Measurements from ENCODE around the gene LRRC51. TPM values are rescaled to one million over a fixed set of nuclear protein-coding genes. Genes with fewer than 3 reads are reported as not detected.

The LRRC51 gene
- total RNA-seq, 1 donor from 2014 or later, result 12.9 TPM

- no peaks in the 10 kb centered on the region for H3K9me3 ChIP-seq
These were observed 13.8 kb upstream of the LRRC51 start for GRCh38 chr11:72066855-72067254.

GRCh38 chr11:72067266-72067665 lies 13.4 kb upstream of the LRRC51 start:
- intact Hi-C loops (cut with DNase I), result no loop called here
- TF ChIP-seq, protein P1, sequence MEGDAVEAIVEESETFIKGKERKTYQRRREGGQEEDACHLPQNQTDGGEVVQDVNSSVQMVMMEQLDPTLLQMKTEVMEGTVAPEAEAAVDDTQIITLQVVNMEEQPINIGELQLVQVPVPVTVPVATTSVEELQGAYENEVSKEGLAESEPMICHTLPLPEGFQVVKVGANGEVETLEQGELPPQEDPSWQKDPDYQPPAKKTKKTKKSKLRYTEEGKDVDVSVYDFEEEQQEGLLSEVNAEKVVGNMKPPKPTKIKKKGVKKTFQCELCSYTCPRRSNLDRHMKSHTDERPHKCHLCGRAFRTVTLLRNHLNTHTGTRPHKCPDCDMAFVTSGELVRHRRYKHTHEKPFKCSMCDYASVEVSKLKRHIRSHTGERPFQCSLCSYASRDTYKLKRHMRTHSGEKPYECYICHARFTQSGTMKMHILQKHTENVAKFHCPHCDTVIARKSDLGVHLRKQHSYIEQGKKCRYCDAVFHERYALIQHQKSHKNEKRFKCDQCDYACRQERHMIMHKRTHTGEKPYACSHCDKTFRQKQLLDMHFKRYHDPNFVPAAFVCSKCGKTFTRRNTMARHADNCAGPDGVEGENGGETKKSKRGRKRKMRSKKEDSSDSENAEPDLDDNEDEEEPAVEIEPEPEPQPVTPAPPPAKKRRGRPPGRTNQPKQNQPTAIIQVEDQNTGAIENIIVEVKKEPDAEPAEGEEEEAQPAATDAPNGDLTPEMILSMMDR (IDR thresholded peaks at IDR 0.05), result no peak
- Histone ChIP-seq H3K9me3 (no peaks in the 10 kb centered on the region), H3K36me3 (no peaks in the 10 kb centered on the region), H3K27ac (peak overlapping the region; percentile 3 to 87), H3K4me1 (peaks cover 4 to 28% of the 10 kb centered on the region in 2 donors), H3K4me3 (no peak overlapping the region), H3K27me3 (no peaks in the 10 kb centered on the region)
- DNase-seq (ENCODE audit: low spot score in 2 of 2), result no peak

More at GRCh38 chr11:72066855-72067254, 13.8 kb upstream of the LRRC51 start:
- intact Hi-C loops (cut with DNase I), result no loop called here
- peak in 1 of 2 donors; percentile 8 for DNase-seq (ENCODE audit: low spot score in 2 of 2)
- no peaks in the 10 kb centered on the region for H3K27me3 ChIP-seq
- peak overlapping the region; percentile 3 to 87 for H3K27ac ChIP-seq
- peaks cover 0 to 24% of the 10 kb centered on the region in 2 donors for H3K4me1 ChIP-seq
- TF ChIP-seq, protein P1 (IDR thresholded peaks at IDR 0.05), result no peak
- H3K4me3 ChIP-seq, result no peak overlapping the region
- H3K36me3 ChIP-seq, result no peaks in the 10 kb centered on the region

DNA sequence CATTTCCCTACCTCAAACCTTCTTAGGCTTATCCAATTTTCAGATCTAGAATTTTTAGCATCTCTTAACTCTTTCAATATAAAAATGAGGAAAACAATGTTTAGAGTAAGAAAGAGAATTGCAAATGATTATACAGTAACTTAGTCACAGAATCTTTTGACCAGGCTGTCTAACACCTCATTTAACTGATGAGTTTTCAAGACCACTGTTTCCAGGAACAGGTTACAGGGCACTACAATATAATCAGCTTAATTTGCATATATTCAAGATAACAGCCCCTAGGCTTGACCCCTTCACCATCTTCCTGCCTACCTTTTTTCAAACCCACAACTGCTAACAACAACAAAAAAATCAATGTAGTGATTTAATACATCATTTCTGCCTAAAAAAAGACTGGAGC lies 13.0 kb upstream of the LRRC51 start:
- peak overlapping the region; percentile 85 to 87 for H3K27ac ChIP-seq
- no peaks in the 10 kb centered on the region for H3K36me3 ChIP-seq
- TF ChIP-seq, protein P1 (IDR thresholded peaks at IDR 0.05), result no peak
- no peaks in the 10 kb centered on the region for H3K27me3 ChIP-seq
- no peak for DNase-seq (ENCODE audit: low spot score in 2 of 2)
- peaks cover 6 to 31% of the 10 kb centered on the region in 2 donors for H3K4me1 ChIP-seq
- H3K4me3 ChIP-seq, result no peak overlapping the region
- intact Hi-C loops (cut with DNase I), result no loop called here
- H3K9me3 ChIP-seq, result no peaks in the 10 kb centered on the region

GRCh38 chr11:72069200-72069599 lies 11.4 kb upstream of the LRRC51 start:
- no peaks in the 10 kb centered on the region for H3K9me3 ChIP-seq
- peak overlapping the region in 1 of 2 donors; percentile 10 for H3K4me3 ChIP-seq
- DNase-seq (ENCODE audit: low spot score in 2 of 2), result peak in 1 of 2 donors; percentile 54
- no peaks in the 10 kb centered on the region for H3K36me3 ChIP-seq
- no peaks in the 10 kb centered on the region for H3K27me3 ChIP-seq
- H3K27ac ChIP-seq, result peak overlapping the region; percentile 85 to 87
- TF ChIP-seq, protein P1 (IDR thresholded peaks at IDR 0.05), result no peak
- peaks cover 6 to 31% of the 10 kb centered on the region in 2 donors for H3K4me1 ChIP-seq
- intact Hi-C loops (cut with DNase I), result no loop called here

GRCh38 chr11:72069787-72070251 lies 10.8 kb upstream of the LRRC51 start:
- Histone ChIP-seq H3K9me3 (no peaks in the 10 kb centered on the region), H3K4me3 (peak overlapping the region; percentile 10 to 16), H3K27ac (peak overlapping the region; percentile 85 to 87), H3K27me3 (no peaks in the 10 kb centered on the region), H3K36me3 (no peaks in the 10 kb centered on the region), H3K4me1 (peaks cover 6 to 31% of the 10 kb centered on the region in 2 donors)
- TF ChIP-seq, protein P1 (IDR thresholded peaks at IDR 0.05), result no peak
- peak; percentile 74 to 95 for DNase-seq (ENCODE audit: low spot score in 2 of 2)
- intact Hi-C loops (cut with DNase I), result loop anchor here (1.0 kb wide), 2 partner anchors 10 to 29 kb away; partner anchors contain the start of genes LRRC51 and NUMA1
